Measurements from ENCODE around the gene ROBO1. TPM values are rescaled to one million over a fixed set of nuclear protein-coding genes. Genes with fewer than 3 reads are reported as not detected.
"Not testable (repeated sequence)": the region's sequence is repeated elsewhere in the genome, so short reads cannot be mapped to it uniquely, and the experiment has no call there.

The ROBO1 gene
- total RNA-seq, 1 donor from 2014 or later, result 78.0 TPM

DNA sequence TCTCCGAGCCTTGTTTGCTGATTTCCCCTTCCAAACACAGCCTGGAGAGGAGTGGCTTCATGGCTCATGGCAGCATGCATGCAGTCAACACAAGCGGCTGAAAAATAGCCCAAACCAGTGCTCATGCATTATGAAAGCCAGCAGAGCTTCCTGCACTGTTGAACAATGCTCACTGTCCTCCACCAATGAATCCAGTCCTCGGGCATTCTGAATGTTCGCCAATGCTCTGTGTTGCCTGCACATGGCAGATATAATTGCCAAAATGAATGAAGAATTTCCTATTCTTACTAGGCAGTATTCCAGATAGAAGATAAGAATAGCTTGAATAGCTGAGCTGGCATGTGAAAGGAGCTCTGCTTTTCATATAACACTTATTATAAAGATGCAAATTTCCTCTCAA, 252.7 kb downstream of the ROBO1 start:
- Mint-ChIP-seq H3K9me3 (ENCODE audit: low read depth) (no peaks in the 10 kb centered on the region), H3K4me1 (ENCODE audit: low read depth) (peaks cover 3% of the 10 kb centered on the region), H3K36me3 (ENCODE audit: insufficient read depth) (no peaks in the 10 kb centered on the region), H3K27ac (no peak overlapping the region), H3K4me3 (ENCODE audit: low read depth) (no peak overlapping the region), H3K27me3 (no peaks in the 10 kb centered on the region)
- no peak for DNase-seq (ENCODE audit: low spot score, unreplicated experiment)
- TF ChIP-seq, protein P1, sequence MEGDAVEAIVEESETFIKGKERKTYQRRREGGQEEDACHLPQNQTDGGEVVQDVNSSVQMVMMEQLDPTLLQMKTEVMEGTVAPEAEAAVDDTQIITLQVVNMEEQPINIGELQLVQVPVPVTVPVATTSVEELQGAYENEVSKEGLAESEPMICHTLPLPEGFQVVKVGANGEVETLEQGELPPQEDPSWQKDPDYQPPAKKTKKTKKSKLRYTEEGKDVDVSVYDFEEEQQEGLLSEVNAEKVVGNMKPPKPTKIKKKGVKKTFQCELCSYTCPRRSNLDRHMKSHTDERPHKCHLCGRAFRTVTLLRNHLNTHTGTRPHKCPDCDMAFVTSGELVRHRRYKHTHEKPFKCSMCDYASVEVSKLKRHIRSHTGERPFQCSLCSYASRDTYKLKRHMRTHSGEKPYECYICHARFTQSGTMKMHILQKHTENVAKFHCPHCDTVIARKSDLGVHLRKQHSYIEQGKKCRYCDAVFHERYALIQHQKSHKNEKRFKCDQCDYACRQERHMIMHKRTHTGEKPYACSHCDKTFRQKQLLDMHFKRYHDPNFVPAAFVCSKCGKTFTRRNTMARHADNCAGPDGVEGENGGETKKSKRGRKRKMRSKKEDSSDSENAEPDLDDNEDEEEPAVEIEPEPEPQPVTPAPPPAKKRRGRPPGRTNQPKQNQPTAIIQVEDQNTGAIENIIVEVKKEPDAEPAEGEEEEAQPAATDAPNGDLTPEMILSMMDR (IDR thresholded peaks at IDR 0.05; ENCODE audit: unreplicated experiment), result no peak

DNA sequence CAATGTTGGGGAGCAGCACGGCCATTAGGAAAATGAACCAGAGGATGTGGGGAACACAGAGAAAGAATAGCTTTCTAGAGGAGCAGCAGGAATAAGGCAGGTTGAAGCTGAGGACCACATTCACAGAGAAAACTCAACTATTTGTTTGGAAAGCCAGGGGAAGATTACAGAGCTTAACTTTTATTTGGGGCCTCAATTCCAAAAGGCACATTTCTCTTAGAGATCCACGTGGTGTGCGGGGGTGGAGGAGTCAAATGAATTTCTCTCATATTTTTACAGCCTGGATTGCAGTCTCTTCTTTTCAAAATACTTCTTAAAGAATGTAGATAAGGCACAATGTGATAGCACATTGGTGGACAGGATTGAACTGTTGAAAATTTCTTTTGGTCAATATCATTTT, 253.7 kb downstream of the ROBO1 start:
- no peaks in the 10 kb centered on the region for H3K9me3 Mint-ChIP-seq (ENCODE audit: low read depth)
- no peak for DNase-seq (ENCODE audit: low spot score, unreplicated experiment)
- no peak overlapping the region for H3K4me3 Mint-ChIP-seq (ENCODE audit: low read depth)
- H3K27ac Mint-ChIP-seq, result no peak overlapping the region
- TF ChIP-seq, protein P1 (IDR thresholded peaks at IDR 0.05; ENCODE audit: unreplicated experiment), result no peak
- no peaks in the 10 kb centered on the region for H3K27me3 Mint-ChIP-seq
- no peaks in the 10 kb centered on the region for H3K4me1 Mint-ChIP-seq (ENCODE audit: low read depth)
- no peaks in the 10 kb centered on the region for H3K36me3 Mint-ChIP-seq (ENCODE audit: insufficient read depth)

DNA sequence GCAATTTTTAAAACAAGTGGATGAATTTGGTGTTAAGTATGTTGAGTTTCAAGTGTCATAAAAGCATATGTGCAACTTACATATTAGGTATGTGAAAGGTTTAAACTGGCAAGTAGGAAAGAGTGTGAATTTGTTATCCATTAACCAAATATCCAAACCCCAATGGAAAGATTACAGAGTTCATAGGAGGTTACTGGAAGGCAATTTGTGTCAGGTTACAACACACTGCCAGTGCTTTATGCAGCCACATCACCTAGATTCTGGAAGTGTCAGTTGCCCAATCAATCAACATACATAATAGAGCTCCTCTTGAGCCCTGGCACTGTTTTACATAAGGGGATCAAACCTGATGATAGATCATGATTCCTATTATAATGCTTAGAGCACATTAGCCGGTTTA, 261.0 kb downstream of the ROBO1 start:
- Mint-ChIP-seq H3K9me3 (ENCODE audit: low read depth) (no peaks in the 10 kb centered on the region), H3K27me3 (no peaks in the 10 kb centered on the region), H3K36me3 (ENCODE audit: insufficient read depth) (no peaks in the 10 kb centered on the region), H3K4me1 (ENCODE audit: low read depth) (peaks cover 5% of the 10 kb centered on the region), H3K27ac (no peak overlapping the region), H3K4me3 (ENCODE audit: low read depth) (no peak overlapping the region)
- TF ChIP-seq, protein P1 (IDR thresholded peaks at IDR 0.05; ENCODE audit: unreplicated experiment), result no peak
- DNase-seq (ENCODE audit: low spot score, unreplicated experiment), result no peak

DNA sequence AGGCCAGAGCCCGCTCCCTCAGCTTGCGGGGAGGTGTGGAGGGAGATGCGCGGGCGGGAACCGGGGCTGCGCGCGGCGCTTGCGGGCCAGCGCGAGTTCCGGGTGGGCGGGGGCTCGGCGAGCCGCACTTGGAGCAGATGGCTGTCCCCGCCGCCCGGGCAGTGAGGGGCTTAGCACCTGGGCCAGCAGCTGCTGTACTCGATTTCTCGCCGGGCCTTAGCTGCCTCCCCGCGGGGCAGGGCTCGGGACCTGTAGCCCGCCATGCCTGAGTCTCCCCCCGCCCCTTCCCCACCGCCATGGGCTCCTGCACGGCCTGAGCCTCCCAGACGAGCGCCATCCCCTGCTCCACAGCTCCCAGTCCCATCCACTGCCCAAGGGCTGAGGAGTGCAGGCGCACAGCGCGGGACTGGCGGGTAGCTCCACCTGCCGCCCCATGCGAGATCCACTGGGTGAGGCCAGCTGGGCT, 265.5 kb downstream of the ROBO1 start:
- not testable (repeated sequence) for H3K27me3 Mint-ChIP-seq; DNase-seq (ENCODE audit: low spot score, unreplicated experiment); H3K4me1 Mint-ChIP-seq (ENCODE audit: low read depth); H3K36me3 Mint-ChIP-seq (ENCODE audit: insufficient read depth); H3K4me3 Mint-ChIP-seq (ENCODE audit: low read depth); H3K9me3 Mint-ChIP-seq (ENCODE audit: low read depth); H3K27ac Mint-ChIP-seq

DNA sequence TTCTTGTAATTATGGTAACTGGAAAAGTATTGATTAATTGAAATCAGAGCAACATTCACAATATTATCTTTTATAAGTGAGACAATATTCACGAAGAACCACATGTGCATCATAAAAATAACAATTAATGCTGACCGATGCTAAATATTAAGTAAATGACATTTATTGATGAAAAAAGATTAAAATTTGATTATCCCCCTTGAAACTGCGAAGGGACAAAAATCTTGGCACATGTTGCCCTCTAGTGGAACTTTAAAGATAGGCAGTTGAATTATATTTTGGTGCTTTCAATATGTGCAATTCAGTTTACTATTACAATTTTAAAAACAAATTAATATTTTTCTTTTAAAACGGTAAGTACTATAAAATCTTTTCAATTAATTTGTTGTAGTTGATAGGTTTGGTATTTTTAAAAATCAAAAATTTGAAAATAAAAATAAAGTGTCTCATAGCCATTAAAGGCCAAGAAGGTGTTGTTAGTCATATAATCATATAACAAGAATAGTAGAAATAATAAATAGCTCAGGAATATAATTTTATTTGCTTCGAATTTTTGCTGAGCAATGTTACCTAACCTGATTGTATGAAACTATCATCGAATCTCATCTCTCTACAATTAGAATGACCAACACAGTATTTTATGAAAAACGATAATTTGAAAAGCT, 270.2 kb downstream of the ROBO1 start:
- no peak for DNase-seq (ENCODE audit: low spot score, unreplicated experiment)
- H3K4me3 Mint-ChIP-seq (ENCODE audit: low read depth), result no peak overlapping the region
- TF ChIP-seq, protein P1 (IDR thresholded peaks at IDR 0.05; ENCODE audit: unreplicated experiment), result peak; percentile 92
- no peaks in the 10 kb centered on the region for H3K27me3 Mint-ChIP-seq
- H3K36me3 Mint-ChIP-seq (ENCODE audit: insufficient read depth), result no peaks in the 10 kb centered on the region
- H3K4me1 Mint-ChIP-seq (ENCODE audit: low read depth), result no peaks in the 10 kb centered on the region
- H3K27ac Mint-ChIP-seq, result no peak overlapping the region
- H3K9me3 Mint-ChIP-seq (ENCODE audit: low read depth), result peaks cover 3% of the 10 kb centered on the region

DNA sequence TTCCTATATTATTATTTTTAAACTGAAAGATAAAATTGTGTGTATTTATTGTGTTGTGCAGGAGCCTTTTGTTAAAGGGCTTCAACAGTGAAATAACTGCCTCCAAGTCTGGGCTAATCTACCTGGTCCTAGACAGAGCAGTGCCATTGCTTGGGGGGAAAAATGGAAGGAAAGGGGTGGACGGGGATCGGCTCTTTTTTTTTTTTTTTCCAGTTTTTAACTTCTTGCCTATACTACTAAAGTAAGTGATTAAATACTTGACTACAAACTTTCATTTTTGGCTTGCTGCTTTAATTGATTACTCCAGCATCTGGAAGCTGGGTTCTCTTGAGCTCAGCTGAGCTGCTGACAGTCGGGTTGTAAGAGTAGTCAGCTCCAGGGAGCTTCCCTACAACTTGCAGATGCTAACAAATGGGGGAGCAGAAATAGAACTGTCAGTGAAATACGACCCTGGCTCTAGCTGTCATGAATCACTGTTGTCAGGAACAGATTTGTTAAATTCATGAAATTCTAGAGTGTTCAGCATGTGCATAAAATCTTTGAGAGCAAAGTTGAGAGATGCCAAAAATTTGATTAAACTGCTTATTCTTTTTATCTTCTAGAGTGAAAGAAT, 276.7 kb downstream of the ROBO1 start:
- TF ChIP-seq, protein P1 (IDR thresholded peaks at IDR 0.05; ENCODE audit: unreplicated experiment), result no peak
- H3K4me1 Mint-ChIP-seq (ENCODE audit: low read depth), result no peaks in the 10 kb centered on the region
- H3K27ac Mint-ChIP-seq, result no peak overlapping the region
- H3K4me3 Mint-ChIP-seq (ENCODE audit: low read depth), result no peak overlapping the region
- no peaks in the 10 kb centered on the region for H3K27me3 Mint-ChIP-seq
- no peaks in the 10 kb centered on the region for H3K36me3 Mint-ChIP-seq (ENCODE audit: insufficient read depth)
- DNase-seq (ENCODE audit: low spot score, unreplicated experiment), result no peak
- H3K9me3 Mint-ChIP-seq (ENCODE audit: low read depth), result peaks cover 3% of the 10 kb centered on the region
